Activated CD8-positive, alpha-beta memory T cell treated with anti-CD3 and anti-CD28 coated beads for 1 hour (primary cell): ENCODE results near the gene FAXC.
"Not testable (repeated sequence)": the region's sequence is repeated elsewhere in the genome, so short reads cannot be mapped to it uniquely, and the experiment has no call there.

ENCODE experiments used
- DNase-seq, 2 donors: peaks; one replicate each; pipeline ENCODE4 v3.0.0-alpha.2; 2020; ENCODE audit warnings: low read depth in 1 of 2; ENCODE audit errors: extremely low read depth in 1 of 2

FAXC gene

DNA sequence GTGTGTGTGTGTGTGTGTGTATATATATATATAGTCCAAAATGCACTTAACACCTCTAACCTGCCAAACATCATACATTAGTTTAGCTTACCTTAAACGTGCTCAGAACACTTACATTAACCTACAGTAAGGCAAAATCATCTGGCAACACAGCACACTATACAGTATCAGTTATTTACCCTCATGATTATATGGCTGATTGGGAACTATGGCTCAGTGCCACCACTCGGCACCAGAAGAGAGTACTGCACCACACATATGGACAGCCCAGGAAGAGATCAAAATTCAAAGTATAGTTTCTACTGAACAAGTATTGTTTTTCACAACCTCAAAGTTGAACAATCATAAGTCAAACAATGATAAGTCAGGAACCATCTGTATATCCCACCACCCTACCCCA is 59.8 kb downstream of the FAXC start:
- DNase-seq: no peak

- no peak for DNase-seq
Observed at GRCh38 chr6:99288668-99289067, 60.8 kb downstream of the FAXC start.

GRCh38 chr6:99287523-99287922 is 62.0 kb downstream of the FAXC start:
- DNase-seq: no peak

DNA sequence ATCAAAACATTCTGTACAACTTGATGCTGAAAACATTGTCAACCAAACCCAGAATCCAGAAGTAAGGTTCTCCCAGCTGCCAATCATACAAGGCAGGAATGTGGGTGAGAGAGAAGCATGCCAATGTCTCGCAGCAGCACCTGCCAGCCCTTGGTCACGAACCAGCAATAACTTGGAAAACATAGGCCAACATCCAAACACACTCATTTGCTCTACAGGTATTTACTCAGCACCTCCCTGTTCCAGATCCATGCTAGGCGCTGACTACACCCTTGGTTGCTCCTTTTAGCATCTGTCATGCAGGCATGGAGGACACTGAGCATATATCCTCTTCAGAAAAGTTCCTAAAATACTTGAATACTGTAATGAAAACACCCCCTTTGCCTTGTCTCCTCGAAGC is 63.6 kb downstream of the FAXC start:
- DNase-seq: no peak

GRCh38 chr6:99282479-99283062 is 66.9 kb downstream of the FAXC start:
- DNase-seq: no peak

- no peak for DNase-seq
Observed at GRCh38 chr6:99276747-99277146, 72.7 kb downstream of the FAXC start.

DNA sequence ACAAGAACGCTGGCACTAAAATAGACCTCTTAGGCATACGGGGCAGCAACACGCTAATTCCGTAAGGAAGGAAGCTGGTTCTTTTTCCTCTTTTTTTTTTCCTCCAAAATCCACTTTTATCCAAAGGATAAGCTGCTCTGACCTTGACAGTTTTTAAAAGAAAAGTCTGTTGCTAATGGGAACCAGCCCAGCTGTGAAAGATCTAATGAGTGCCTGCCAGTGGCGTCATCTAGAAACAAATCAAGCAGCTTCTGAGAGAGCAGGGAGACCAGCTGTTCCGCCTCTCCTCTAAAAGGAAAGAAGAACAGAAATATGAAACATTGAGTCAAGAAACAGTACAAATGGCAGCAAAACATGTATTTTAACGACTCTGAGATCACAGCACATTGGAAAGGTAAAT is 78.6 kb downstream of the FAXC start:
- DNase-seq: no peak

- no peak for DNase-seq
Observed at GRCh38 chr6:99270030-99270429, 79.4 kb downstream of the FAXC start.

DNA sequence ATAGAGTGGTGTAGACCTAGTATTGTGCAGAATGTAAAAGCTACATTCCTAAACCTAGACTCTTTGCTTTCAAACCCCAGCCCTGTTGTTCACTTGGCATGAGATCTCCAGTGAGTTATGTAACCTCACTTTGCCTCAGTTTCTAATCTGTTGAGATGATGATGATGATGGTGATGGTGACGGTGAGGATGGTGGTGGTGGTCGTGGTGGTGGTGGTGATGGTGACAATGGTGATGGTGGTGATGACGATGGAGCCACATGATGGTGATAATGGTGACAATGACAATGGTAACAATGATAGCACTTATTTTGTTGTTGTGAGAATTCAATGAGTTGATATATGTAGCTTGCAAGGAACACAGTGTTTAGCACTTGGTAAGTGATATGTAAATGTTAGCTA is 80.3 kb downstream of the FAXC start:
- no peak for DNase-seq

GRCh38 chr6:99266996-99267395 is 82.5 kb downstream of the FAXC start:
- DNase-seq: not testable (repeated sequence)

DNA sequence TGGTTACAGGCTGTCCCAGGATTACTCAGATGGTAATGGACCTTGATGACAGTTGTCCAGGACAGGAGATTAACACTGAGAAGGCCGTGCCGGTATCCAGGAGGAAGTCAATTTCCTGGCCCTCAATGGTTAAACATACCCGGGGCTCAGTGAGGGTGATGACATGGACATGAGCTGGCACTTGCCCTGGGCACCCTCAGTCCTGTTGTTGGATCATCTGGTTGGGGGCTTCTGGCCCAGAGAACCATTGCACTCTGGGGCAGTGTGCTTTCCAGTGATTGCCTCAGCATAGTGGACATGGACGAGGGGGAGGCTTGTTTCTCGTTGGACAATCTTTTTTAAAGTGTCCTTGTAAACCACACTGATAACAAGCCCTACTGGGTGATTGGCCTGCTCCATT is 84.0 kb downstream of the FAXC start:
- not testable (repeated sequence) for DNase-seq

DNA sequence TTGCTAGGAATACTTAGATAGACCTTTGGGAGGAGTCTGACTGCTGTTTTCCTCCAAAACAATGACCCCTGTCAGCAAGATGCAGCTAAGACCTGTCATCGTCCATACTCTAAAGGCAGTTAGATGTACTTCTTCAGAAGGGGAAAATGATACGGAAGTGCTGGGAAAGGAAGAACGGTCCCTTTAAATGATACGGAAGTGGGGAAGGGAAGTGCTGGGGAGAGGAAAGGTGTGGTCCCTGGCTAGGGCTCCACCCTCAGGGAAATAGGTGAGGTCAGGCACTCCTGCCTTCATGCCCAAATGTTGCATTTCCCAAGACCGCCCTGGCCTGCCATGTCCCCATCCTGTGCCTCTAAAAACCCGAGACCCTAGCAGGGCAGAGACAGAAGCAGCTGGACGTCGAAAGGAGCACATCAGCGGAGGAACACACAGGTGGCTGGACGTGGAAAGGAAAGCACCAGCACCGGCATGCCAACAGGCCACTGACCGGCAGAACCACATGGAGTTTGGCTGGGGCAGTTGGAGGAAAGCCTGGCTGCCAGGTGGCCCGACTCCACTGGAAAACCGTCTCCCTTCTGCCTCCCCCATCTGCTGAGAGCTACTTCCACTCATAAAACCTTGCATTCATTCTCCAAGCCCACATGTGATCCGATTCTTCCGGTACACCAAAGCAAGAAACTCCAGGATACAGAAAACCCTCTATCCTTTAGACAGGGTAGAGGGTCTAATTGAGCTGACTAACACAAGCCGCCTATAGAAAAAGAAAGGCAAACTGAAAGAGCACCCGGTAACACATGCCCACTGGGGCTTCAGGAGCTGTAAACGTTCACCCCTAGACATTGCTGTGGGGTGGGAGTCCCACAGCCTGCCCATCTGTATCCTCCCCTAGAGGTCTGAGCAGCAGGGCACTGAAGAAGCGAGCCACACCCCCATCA is 94.6 kb downstream of the FAXC start:
- no peak for DNase-seq

- DNase-seq: no peak
Observed at GRCh38 chr6:99253271-99253670, 96.2 kb downstream of the FAXC start.

DNA sequence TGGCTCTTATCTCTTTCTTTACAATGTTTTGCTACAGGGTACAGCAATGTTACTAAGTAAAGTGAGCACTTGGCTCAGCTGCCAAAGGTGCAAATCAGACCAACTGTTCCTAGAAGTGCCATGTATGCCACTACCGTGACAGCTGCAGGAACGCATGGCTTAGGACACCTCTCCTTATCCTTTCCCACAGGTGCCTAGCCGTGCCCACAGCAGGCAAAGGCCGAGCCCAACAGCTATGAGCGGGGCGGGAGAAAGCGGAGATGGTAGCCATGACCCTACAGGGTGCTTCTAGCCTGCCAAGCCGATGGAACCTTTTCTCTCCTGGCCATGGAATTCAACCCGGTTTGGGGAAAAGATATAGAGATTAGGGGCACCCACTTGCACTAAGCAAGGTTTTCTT is 97.1 kb downstream of the FAXC start:
- DNase-seq: no peak

- no peak for DNase-seq
Observed at GRCh38 chr6:99250476-99250875, 99.0 kb downstream of the FAXC start.

- no peak for DNase-seq
Observed at GRCh38 chr6:99246602-99247001, 102.9 kb downstream of the FAXC start.

- DNase-seq: no peak
Observed at GRCh38 chr6:99241905-99242534, 107.5 kb downstream of the FAXC start.

DNA sequence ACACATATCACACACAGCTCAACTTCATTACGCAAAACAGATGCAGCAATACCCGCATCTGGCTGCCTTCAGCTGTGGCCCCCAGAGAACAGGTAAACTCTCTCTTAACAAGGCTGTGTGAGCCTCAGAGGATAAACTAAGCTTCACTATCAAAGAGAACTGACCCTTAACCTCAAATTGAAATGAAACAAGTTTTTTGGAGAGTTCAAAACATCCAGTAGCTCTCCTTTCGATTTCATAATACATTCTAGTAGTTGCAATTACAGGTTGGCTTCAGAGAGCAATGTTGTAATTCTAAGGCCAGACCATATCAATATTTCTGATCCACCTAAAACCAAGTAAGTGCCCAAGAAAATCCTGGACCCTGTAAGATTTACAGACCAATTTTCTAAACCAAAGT is 113.5 kb downstream of the FAXC start:
- no peak for DNase-seq

DNA sequence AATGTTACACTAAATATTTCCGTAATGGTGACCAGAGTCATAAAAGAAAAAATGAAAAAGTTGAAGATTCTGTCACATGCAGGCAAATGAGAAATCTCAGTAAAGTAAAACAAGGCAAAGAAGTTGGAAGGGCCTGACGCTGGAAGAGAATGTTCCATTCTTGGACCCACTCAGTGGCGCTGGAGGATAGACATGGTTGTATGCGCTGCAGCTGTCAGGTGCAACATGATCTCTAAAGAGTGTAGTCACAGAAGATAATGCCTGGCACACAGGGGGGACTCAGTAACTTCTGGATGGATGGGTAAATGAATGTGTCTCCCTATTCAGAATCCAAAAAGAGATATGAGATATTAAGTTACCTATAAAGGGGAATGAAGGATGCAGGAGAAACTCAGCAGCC is 116.3 kb downstream of the FAXC start:
- no peak for DNase-seq

DNA sequence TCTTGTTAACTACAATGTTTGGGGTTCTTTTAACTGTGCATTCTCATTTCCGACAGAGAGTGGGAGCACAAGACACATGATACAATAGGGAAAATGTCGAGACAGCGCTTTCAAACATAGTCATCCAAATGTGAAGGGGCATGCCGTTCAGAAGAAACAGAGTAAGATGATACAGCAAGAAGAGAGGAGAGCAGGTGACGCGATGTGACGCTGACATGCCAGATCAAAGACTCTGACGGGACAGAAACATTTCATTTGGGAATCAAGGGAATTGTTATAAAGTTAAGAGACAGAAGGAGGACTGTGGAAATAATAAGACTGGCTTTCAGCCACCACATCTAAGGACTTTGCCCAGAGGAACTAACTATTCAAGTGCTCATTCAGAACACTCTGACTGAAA is 117.4 kb downstream of the FAXC start:
- DNase-seq: no peak

GRCh38 chr6:99225172-99225571 is 124.3 kb downstream of the FAXC start:
- no peak for DNase-seq
